GM21360 (cell line): ENCODE measurements around the gene HEPACAM.

Experiments
- ATAC-seq: cut with Tn5 transposase; IDR thresholded peaks from one replicate; pipeline ENCODE4 v1.9.1; 2021; ENCODE audit warnings: mild to moderate bottlenecking, moderate library complexity; ENCODE audit not compliant: unreplicated experiment

The HEPACAM gene

DNA sequence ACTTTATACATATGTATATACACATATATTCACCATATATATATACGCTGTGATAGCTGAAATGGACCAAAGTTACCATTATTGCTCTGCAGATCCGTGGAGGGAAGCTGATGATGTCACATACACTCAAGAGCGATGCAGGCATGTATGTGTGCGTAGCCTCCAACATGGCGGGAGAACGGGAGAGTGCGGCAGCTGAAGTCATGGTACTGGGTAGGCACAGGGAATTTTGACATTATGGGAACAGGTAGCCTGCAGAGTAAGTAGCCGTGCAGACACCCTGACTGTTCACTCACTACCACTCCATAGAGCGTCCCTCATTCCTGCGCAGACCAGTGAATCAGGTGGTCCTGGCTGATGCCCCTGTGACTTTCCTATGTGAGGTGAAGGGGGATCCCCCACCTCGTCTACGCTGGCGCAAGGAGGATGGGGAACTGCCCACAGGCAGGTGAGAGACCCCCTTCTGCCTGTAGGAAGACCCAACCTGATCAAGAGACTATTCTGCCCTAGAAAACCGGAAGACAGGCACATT lies 65.9 kb downstream of the HEPACAM start:
- ATAC-seq: no peak

DNA sequence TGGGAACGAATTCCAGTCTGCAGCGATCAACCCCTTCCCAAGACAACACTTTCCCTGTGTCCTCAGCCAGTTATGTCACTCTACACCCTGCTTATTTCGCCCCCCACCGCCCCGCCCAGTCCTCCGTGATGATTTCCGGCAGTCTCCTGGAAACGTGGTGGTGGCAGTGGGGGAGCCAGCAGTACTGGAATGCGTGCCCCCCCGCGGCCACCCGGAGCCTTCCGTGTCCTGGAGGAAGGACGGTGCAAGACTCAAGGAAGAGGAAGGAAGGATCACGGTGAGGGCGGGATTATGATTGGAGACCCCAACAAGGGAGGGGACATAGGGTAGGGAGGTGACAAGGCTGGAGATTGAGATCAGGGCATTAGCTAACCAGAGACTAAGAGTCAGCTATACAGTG lies 66.5 kb downstream of the HEPACAM start:
- ATAC-seq: no peak
